ENCODE measurements around the gene TIA1.

GRCh38 chr2:70188460-70188859 lies 60.0 kb downstream of the TIA1 start:
- TF ChIP-seq CTCF (IDR thresholded peaks at IDR 0.05; ENCODE audit: insufficient read depth, low read length, poor library complexity, severe bottlenecking): no peak
- TF ChIP-seq EZH2phosphoT487 (conservative IDR thresholded peaks at IDR 0.05; ENCODE audit: low read length): no peak
